Esophagus squamous epithelium (tissue), 5 donors: ENCODE results near the gene FHAD1. TPM values are rescaled to one million over a fixed set of nuclear protein-coding genes. Genes with fewer than 3 reads are reported as not detected.
A peak's percentile ranks its signal among the peaks of the same experiment; 100 is the strongest.

Experiments used
- DNase-seq: peaks from one replicate; lab custom pipeline; 2025; lab: John Stamatoyannopoulos, UW
- H3K27ac ChIP-seq, 4 donors: fragments of 200-600 bp; sonication (generic); one replicate each; pipeline ENCODE4 v1.5.1; 2016 to 2019; ENCODE audit warnings: mild to moderate bottlenecking in 1 of 4
- H3K27me3 ChIP-seq, 4 donors: fragments of 200-600 bp; sonication (generic); 1 replicate in 3 of 4; 2 replicates in 1 of 4; pipeline versions ENCODE4 v1.5.1 to v1.6.0; 2017 to 2021; ENCODE audit warnings: antibody characterized with exemption in 1 of 4
- H3K36me3 ChIP-seq, 3 donors: fragments of 200-600 bp; sonication (generic); one replicate each; pipeline ENCODE4 v1.5.1; 2016 to 2019
- H3K4me1 ChIP-seq, 3 donors: fragments of 200-600 bp; sonication (generic); one replicate each; pipeline ENCODE4 v1.5.1; 2017 to 2019
- H3K4me3 ChIP-seq, 4 donors: fragments of 200-600 bp; sonication (generic); 1 replicate in 3 of 4; 2 replicates in 1 of 4; pipeline ENCODE4 v1.5.1; 2016 to 2019; ENCODE audit warnings: mild to moderate bottlenecking in 2 of 4, moderate library complexity in 1 of 4
- H3K9me3 ChIP-seq, 3 donors: fragments of 200-600 bp; sonication (generic); one replicate each; pipeline ENCODE4 v1.5.1; 2016 to 2019
- POLR2A ChIP-seq, 4 donors: fragments of 450-650 bp; IDR thresholded peaks; one replicate each; pipeline ENCODE4 v1.6.1; 2017; ENCODE audit warnings: antibody characterized with exemption in 4 of 4, mild to moderate bottlenecking in 4 of 4, moderate library complexity in 3 of 4
- WGBS, 2 donors: methylation state at CpG; one replicate each; pipeline ENCODE4 v1.1.5; 2018; 5-methylcytosine and 5-hydroxymethylcytosine counted together
- intact Hi-C: fragments of 100-400 bp; cut with DNase I; formaldehyde crosslinking; loops from one replicate; pipeline ENCODE4 v1.15.0; 2022
- total RNA-seq, 4 donors: library from RNA; depleted of rRNA; stranded (reverse); fragments of >200 nt; gene quantifications; one replicate each; pipeline ENCODE4 v1.1.0, GENCODE V29; 2016
- TF ChIP-seq, protein P1 (sequence below), 6 experiments: fragments of 450-650 bp in 4 of 6; fragments of 200-600 bp in 2 of 6; sonication (generic) in 2 of 6; IDR thresholded peaks; one replicate each; pipeline ENCODE4 v1.5.1; 2016 to 2019; ENCODE audit warnings: antibody characterized with exemption in 6 of 6, mild to moderate bottlenecking in 4 of 6, moderate library complexity in 4 of 6
- donor health status: DM: yes; HTN: yes; CAD: no.

FHAD1 gene
- total RNA-seq, 4 donors from 2014 or later, result 0.57 TPM; not detected in 3

DNA sequence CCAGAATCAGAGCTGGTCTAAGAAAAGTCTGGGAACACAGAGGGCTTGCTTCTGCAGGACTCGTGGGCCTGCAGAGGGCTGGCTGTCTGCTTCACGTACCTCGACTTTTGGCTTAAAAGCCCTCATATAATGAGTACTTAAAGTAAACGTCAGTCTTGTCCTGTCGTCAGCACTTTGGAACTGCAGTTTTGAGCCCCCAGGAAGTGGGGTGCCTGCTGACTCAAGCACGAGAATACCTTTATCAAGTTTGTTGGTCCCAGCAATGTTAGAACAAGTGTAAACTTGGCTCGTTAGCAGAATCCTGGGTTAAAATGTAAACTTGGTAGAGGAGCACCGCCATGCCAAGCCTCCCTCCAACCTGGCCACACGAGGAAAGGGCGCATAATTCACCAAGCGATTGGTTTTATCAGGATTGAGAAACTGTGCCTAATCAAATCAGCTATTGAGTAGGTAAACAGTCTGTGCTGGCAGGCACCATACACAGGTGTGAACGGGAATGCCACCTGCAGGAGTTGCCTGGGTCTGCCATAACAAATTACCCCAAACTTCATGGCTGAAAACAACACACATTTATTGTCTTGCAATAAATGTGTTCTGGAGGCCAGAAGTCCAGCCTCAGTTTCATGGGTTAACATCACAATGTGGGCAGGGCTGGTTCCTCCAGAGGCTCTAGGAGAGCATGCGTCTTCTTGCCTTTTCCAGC lies 45.0 kb upstream of the FHAD1 start:
- intact Hi-C loops, result no loop called here
- Histone ChIP-seq H3K27me3 (no peaks in the 10 kb centered on the region), H3K4me1 (peaks cover 15 to 49% (median 24%) of the 10 kb centered on the region in 3 donors), H3K4me3 (no peak overlapping the region), H3K36me3 (peaks cover 0 to 6% (median 0%) of the 10 kb centered on the region in 3 donors), H3K9me3 (no peaks in the 10 kb centered on the region), H3K27ac (peak overlapping the region in 2 of 4 donors; percentile 11 to 21)
- DNase-seq, result no peak
- WGBS, 2 donors, result 67 to 76% methylated on average over 13 of the region's 13 CpGs
- TF ChIP-seq, protein P1, sequence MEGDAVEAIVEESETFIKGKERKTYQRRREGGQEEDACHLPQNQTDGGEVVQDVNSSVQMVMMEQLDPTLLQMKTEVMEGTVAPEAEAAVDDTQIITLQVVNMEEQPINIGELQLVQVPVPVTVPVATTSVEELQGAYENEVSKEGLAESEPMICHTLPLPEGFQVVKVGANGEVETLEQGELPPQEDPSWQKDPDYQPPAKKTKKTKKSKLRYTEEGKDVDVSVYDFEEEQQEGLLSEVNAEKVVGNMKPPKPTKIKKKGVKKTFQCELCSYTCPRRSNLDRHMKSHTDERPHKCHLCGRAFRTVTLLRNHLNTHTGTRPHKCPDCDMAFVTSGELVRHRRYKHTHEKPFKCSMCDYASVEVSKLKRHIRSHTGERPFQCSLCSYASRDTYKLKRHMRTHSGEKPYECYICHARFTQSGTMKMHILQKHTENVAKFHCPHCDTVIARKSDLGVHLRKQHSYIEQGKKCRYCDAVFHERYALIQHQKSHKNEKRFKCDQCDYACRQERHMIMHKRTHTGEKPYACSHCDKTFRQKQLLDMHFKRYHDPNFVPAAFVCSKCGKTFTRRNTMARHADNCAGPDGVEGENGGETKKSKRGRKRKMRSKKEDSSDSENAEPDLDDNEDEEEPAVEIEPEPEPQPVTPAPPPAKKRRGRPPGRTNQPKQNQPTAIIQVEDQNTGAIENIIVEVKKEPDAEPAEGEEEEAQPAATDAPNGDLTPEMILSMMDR (IDR thresholded peaks at IDR 0.05), result peak in 1 of 6 experiments; percentile 23
- no peak for TF ChIP-seq POLR2A (IDR thresholded peaks at IDR 0.05)

DNA sequence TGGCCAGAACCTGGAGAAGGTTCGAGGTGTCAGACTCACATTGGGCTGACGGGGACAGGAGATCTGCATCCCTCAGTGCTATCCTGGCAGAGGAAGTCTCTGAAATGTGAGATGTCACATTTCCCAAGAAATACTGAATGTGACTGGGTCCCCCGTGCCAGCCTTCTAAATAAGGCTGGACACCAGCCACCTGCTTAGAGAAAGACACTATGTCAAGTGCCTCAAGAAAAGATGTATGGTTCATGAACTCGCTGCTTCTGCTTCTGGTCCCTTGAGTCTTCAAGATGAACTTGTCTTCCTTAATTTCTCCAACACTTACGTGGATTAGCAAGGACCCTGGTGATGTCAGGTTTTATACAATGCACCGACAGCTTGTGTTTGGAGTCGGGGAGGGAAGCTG lies 42.1 kb upstream of the FHAD1 start:
- WGBS, 2 donors, result 77 to 92% methylated on average over 5 to 6 of the region's 7 CpGs
- Histone ChIP-seq H3K4me3 (no peak overlapping the region), H3K27me3 (no peaks in the 10 kb centered on the region), H3K27ac (peak overlapping the region in 1 of 4 donors; percentile 10), H3K36me3 (peaks cover 0 to 6% (median 0%) of the 10 kb centered on the region in 3 donors), H3K4me1 (peaks cover 6 to 56% (median 29%) of the 10 kb centered on the region in 3 donors), H3K9me3 (no peaks in the 10 kb centered on the region)
- DNase-seq, result no peak
- TF ChIP-seq POLR2A (IDR thresholded peaks at IDR 0.05), result no peak
- TF ChIP-seq, protein P1 (IDR thresholded peaks at IDR 0.05), result no peak
- intact Hi-C loops, result no loop called here

DNA sequence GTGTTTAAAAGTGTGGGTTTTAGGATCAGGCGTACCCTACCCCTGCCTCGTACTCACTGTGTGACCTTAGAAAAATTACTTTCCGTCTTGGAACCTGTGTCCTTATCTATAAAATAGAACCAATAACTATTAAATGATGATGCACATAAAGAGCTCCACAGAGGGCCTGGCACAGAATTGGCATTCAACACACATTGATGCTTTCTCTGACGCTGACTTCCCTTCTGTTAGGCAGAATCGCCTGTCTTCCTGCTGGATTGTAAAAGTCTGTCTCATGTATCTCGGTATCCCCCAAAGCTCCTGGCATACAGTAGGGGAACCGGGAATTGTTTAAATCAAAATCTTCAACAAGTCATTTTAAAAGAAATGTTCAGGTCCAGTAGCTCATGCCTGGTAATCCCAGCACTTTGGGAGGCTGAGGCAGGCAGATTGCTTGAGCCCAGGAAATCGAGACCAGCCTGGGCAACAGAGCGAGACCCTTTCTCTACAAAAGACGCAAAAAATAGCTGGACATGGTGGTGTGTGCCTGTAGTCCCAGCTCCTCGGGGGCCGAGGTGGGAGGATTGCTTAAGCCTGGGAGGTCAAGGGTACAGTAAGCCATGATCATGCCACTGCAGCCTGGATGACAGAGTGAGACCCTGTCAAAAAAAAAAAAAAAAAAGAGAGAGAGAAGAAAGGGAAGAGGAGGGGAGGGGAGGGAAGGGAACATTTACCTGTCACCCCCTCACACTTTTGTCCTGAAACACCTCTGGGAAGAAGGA lies 41.3 kb upstream of the FHAD1 start:
- TF ChIP-seq, protein P1 (IDR thresholded peaks at IDR 0.05), result no peak
- TF ChIP-seq POLR2A (IDR thresholded peaks at IDR 0.05), result no peak
- 83 to 88% methylated on average over 7 to 11 of the region's 12 CpGs for WGBS, 2 donors
- Histone ChIP-seq H3K36me3 (peaks cover 0 to 6% (median 0%) of the 10 kb centered on the region in 3 donors), H3K9me3 (no peaks in the 10 kb centered on the region), H3K27me3 (no peaks in the 10 kb centered on the region), H3K4me3 (no peak overlapping the region), H3K4me1 (peaks cover 3 to 51% (median 21%) of the 10 kb centered on the region in 3 donors), H3K27ac (peak overlapping the region in 1 of 4 donors; percentile 11)
- intact Hi-C loops, result no loop called here
- DNase-seq, result no peak

DNA sequence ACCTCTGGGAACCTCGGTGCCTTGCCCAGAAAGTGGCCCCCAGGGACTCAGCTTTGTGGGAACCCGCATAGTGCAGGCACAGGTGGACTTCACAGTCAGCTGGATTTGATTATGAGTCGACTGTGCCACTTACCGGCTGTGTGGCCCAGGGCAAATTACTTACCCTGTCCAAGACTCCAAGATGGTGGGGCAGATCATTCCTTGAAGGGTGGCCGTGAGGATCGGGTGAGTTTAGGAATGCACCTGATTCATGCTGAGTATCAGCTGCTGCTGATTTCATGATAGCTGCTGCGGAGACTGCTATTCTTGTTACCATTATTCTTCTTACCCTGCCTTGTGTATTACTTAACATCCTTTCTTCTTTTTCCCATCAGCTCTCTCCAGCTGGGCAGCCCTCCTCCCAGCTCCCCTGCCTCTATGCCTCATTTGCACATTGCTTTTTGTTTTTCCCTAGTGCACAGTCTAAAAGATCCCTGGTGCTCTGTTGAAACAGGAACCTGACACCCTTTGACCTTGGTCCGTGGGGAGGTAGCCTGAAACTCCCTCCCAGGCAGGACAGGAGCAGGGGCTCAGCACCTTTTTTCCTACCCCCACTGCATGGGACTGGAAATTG lies 40.5 kb upstream of the FHAD1 start:
- H3K4me3 ChIP-seq, result no peak overlapping the region
- peak overlapping the region in 1 of 4 donors; percentile 11 for H3K27ac ChIP-seq
- intact Hi-C loops, result no loop called here
- H3K9me3 ChIP-seq, result no peaks in the 10 kb centered on the region
- DNase-seq, result no peak
- H3K36me3 ChIP-seq, result peaks cover 0 to 6% (median 0%) of the 10 kb centered on the region in 3 donors
- no peak for TF ChIP-seq POLR2A (IDR thresholded peaks at IDR 0.05)
- TF ChIP-seq, protein P1 (IDR thresholded peaks at IDR 0.05), result no peak
- H3K27me3 ChIP-seq, result no peaks in the 10 kb centered on the region
- WGBS, 2 donors, result 47 to 57% methylated on average over 8 of the region's 8 CpGs
- H3K4me1 ChIP-seq, result peaks cover 0 to 44% (median 16%) of the 10 kb centered on the region in 3 donors
